IMR-90 (cell line): ENCODE results near the gene RAPGEF2. TPM values are rescaled to one million over a fixed set of nuclear protein-coding genes. Genes with fewer than 3 reads are reported as not detected.

Experiments used
- ATAC-seq: fragments of 200-7000 bp; cut with Tn5 transposase; 2 replicates; pipeline ENCODE4 v1.9.1; 2020; ENCODE audit warnings: low read depth, mild to moderate bottlenecking, moderate library complexity
- BruUV-seq: library from RNA; stranded (reverse); fragments of 400-500 nt; replicated peaks from 2 replicates; lab custom pipeline; 2021; lab: Mats Ljungman, UMichigan
- CTCF ChIA-PET: fragments of 300-600 bp; formaldehyde crosslinking; extraction: SDS; loops from one replicate; lab custom pipeline; 2021; ENCODE audit warnings: antibody characterized with exemption; lab: Yijun Ruan, JAX
- POLR2A ChIA-PET: fragments of 300-600 bp; sonication (Branson Sonifier 250); formaldehyde crosslinking; loops from one replicate; lab custom pipeline; 2022; ENCODE audit warnings: antibody characterized with exemption; ENCODE audit not compliant: unreplicated experiment; lab: Charles Lee
- DNase-seq: peaks from one replicate; pipeline ENCODE4 v3.0.0; 2013
- H2AFZ ChIP-seq: replicated peaks from 2 replicates; pipeline ENCODE3; 2013; ENCODE audit warnings: low read length, mild to moderate bottlenecking; ENCODE audit not compliant: poor library complexity
- H2AK5ac ChIP-seq: 2 replicates; pipeline ENCODE4 v1.6.1; 2013; ENCODE audit warnings: low read depth, low read length, inconsistent platforms
- H2AK9ac ChIP-seq: replicated peaks from 2 replicates; pipeline ENCODE3; 2013; ENCODE audit warnings: mild to moderate bottlenecking, low read depth, low read length, moderate library complexity; ENCODE audit not compliant: poor library complexity
- H2BK120ac ChIP-seq: 2 replicates; pipeline ENCODE4 v1.6.1; 2013; ENCODE audit warnings: low read depth, low read length, inconsistent platforms
- H2BK15ac ChIP-seq: 3 replicates; pipeline ENCODE4 v1.6.1; 2013; ENCODE audit warnings: low read depth, low read length, inconsistent platforms
- H2BK20ac ChIP-seq: 2 replicates; pipeline ENCODE4 v1.6.1; 2013; ENCODE audit warnings: low read depth, mild to moderate bottlenecking, inconsistent platforms, low read length, moderate library complexity
- H2BK5ac ChIP-seq: 2 replicates; pipeline ENCODE4 v1.6.1; 2013; ENCODE audit warnings: mild to moderate bottlenecking, low read depth, low read length, inconsistent platforms; ENCODE audit not compliant: poor library complexity, severe bottlenecking
- H3K14ac ChIP-seq: replicated peaks from 2 replicates; pipeline ENCODE4 v1.6.1; 2013; ENCODE audit warnings: low read depth, low read length, inconsistent platforms
- H3K18ac ChIP-seq: 2 replicates; pipeline ENCODE4 v1.6.1; 2013; ENCODE audit warnings: low read depth, low read length, control low read depth
- H3K23ac ChIP-seq: 2 replicates; pipeline ENCODE4 v1.6.1; 2013; ENCODE audit warnings: low read depth, low read length, inconsistent platforms
- H3K27ac ChIP-seq: 2 replicates; pipeline ENCODE4 v1.5.1; 2013; ENCODE audit warnings: mild to moderate bottlenecking, control low read depth, low read length; ENCODE audit not compliant: insufficient read depth
- H3K27me3 ChIP-seq: 2 replicates; pipeline ENCODE4 v1.6.1; 2013; ENCODE audit warnings: low read length; ENCODE audit not compliant: control insufficient read depth, insufficient read depth
- H3K36me3 ChIP-seq: 2 replicates; pipeline ENCODE4 v1.6.1; 2013; ENCODE audit warnings: low read length, mixed read lengths; ENCODE audit not compliant: control insufficient read depth, insufficient read depth
- H3K4ac ChIP-seq: 2 replicates; pipeline ENCODE4 v1.6.1; 2013; ENCODE audit warnings: low read depth, low read length, inconsistent platforms
- H3K4me1 ChIP-seq: 2 replicates; pipeline ENCODE4 v1.6.1; 2013; ENCODE audit warnings: low read length, mixed read lengths; ENCODE audit not compliant: control insufficient read depth, insufficient read depth
- H3K4me2 ChIP-seq: 2 replicates; pipeline ENCODE4 v1.6.1; 2013; ENCODE audit warnings: low read depth, mild to moderate bottlenecking, control low read depth, low read length, moderate library complexity
- H3K4me3 ChIP-seq: 2 replicates; pipeline ENCODE4 v1.5.1; 2013; ENCODE audit warnings: low read depth, mild to moderate bottlenecking, control low read depth, low read length, moderate library complexity; ENCODE audit not compliant: insufficient read depth
- H3K56ac ChIP-seq: 2 replicates; pipeline ENCODE4 v1.6.1; 2013; ENCODE audit warnings: low read length, inconsistent platforms; ENCODE audit not compliant: insufficient read depth; ENCODE audit errors: extremely low read depth
- H3K79me1 ChIP-seq, 2 experiments: 2 replicates each; pipeline ENCODE4 v1.6.1; 2013; ENCODE audit warnings: low read length in 2 of 2, inconsistent platforms in 1 of 2, low read depth in 1 of 2
- H3K9ac ChIP-seq: 2 replicates; pipeline ENCODE4 v1.6.1; 2013; ENCODE audit warnings: low read depth, low read length, control low read depth
- H3K9me1 ChIP-seq: 2 replicates; pipeline ENCODE4 v1.6.1; 2013; ENCODE audit warnings: low read length, inconsistent platforms; ENCODE audit not compliant: insufficient read depth
- H3K9me3 ChIP-seq: 2 replicates; pipeline ENCODE4 v1.6.1; 2013; ENCODE audit warnings: low read length; ENCODE audit not compliant: control insufficient read depth, insufficient read depth
- H4K20me1 ChIP-seq: 2 replicates; pipeline ENCODE4 v1.6.1; 2013; ENCODE audit warnings: low read length, inconsistent platforms; ENCODE audit not compliant: insufficient read depth
- H4K5ac ChIP-seq: 2 replicates; pipeline ENCODE4 v1.6.1; 2013; ENCODE audit warnings: mild to moderate bottlenecking, low read depth, low read length, control low read depth
- H4K8ac ChIP-seq, 2 experiments: 2 replicates each; pipeline ENCODE4 v1.6.1; 2013; ENCODE audit warnings: low read depth in 2 of 2, low read length in 2 of 2, control low read depth in 1 of 2, inconsistent platforms in 1 of 2
- H4K91ac ChIP-seq: 2 replicates; pipeline ENCODE4 v1.6.1; 2013; ENCODE audit warnings: low read depth, low read length, inconsistent platforms; ENCODE audit not compliant: insufficient read depth
- BHLHE40 ChIP-seq: fragments of 150-350 bp; IDR thresholded peaks from 2 replicates; pipeline ENCODE4 v1.6.1; 2016; ENCODE audit warnings: mild to moderate bottlenecking, low read depth, low read length
- CEBPB ChIP-seq: IDR thresholded peaks from 2 replicates; pipeline ENCODE4 v1.6.1; 2012; ENCODE audit warnings: low read depth, low read length, improper control_type of control experiment
- CHD1 ChIP-seq: IDR thresholded peaks from 2 replicates; pipeline ENCODE4 v1.6.1; 2012; ENCODE audit warnings: low read depth, low read length, improper control_type of control experiment
- CTCF ChIP-seq: conservative IDR thresholded peaks from 2 replicates; pipeline ENCODE4 v1.5.1; 2012; ENCODE audit warnings: mild to moderate bottlenecking, low read depth, low read length, improper control_type of control experiment
- ELK1 ChIP-seq: fragments of 150-350 bp; IDR thresholded peaks from 2 replicates; pipeline ENCODE4 v1.6.1; 2016; ENCODE audit warnings: low read depth, mild to moderate bottlenecking, low read length, moderate library complexity, borderline replicate concordance
- FOS ChIP-seq: fragments of 150-350 bp; IDR thresholded peaks from 2 replicates; pipeline ENCODE4 v1.6.1; 2016; ENCODE audit warnings: low read depth, low read length
- MAFK ChIP-seq: IDR thresholded peaks from 2 replicates; pipeline ENCODE4 v1.6.1; 2012; ENCODE audit warnings: low read depth, low read length, improper control_type of control experiment
- MAZ ChIP-seq: IDR thresholded peaks from 2 replicates; pipeline ENCODE4 v1.6.1; 2012; ENCODE audit warnings: low read depth, mild to moderate bottlenecking, low read length, improper control_type of control experiment, moderate library complexity, borderline replicate concordance
- MXI1 ChIP-seq: IDR thresholded peaks from 2 replicates; pipeline ENCODE4 v1.6.1; 2012; ENCODE audit warnings: low read depth, mild to moderate bottlenecking, low read length, moderate library complexity, borderline replicate concordance
- NFE2L2 ChIP-seq: fragments of 150-350 bp; IDR thresholded peaks from 2 replicates; pipeline ENCODE4 v1.6.1; 2016; ENCODE audit warnings: low read depth, mild to moderate bottlenecking, low read length
- POLR2A ChIP-seq: IDR thresholded peaks from 2 replicates; pipeline ENCODE4 v1.6.1; 2012; ENCODE audit warnings: mild to moderate bottlenecking, low read depth, low read length
- RAD21 ChIP-seq: IDR thresholded peaks from 2 replicates; pipeline ENCODE4 v1.6.1; 2012; ENCODE audit warnings: low read length, improper control_type of control experiment
- RCOR1 ChIP-seq: IDR thresholded peaks from 2 replicates; pipeline ENCODE4 v1.6.1; 2012; ENCODE audit warnings: mild to moderate bottlenecking, low read length, improper control_type of control experiment; ENCODE audit not compliant: insufficient replicate concordance
- RFX5 ChIP-seq: IDR thresholded peaks from 2 replicates; pipeline ENCODE4 v1.8.0; 2012; ENCODE audit warnings: low read depth, mild to moderate bottlenecking, low read length, moderate library complexity
- SMC3 ChIP-seq: fragments of 150-350 bp; IDR thresholded peaks from 2 replicates; pipeline ENCODE4 v1.6.1; 2016; ENCODE audit warnings: low read depth, mild to moderate bottlenecking, antibody characterized with exemption, low read length, moderate library complexity
- USF2 ChIP-seq: fragments of 150-350 bp; IDR thresholded peaks from 2 replicates; pipeline ENCODE4 v1.6.1; 2017; ENCODE audit warnings: mild to moderate bottlenecking, antibody characterized with exemption, low read length, low read depth
- WGBS, 2 experiments: methylation state at CpG; one replicate each; pipeline versions ENCODE4 v1.1.5 to v1.1.7; 2013; ENCODE audit warnings: missing lambda C conversion rate in 2 of 2; ENCODE audit not compliant: insufficient read length in 1 of 2; ENCODE audit errors: extremely low coverage in 2 of 2; 5-methylcytosine and 5-hydroxymethylcytosine counted together
- dilution Hi-C: fragments of 300-500 bp; cut with HindIII; formaldehyde crosslinking; loops from one replicate; pipeline ENCODE4 v1.14.3; 2018; ENCODE audit warnings: low sequenced_read_pairs; ENCODE audit not compliant: unreplicated experiment
- in situ Hi-C: fragments of 300-500 bp; cut with MboI; formaldehyde crosslinking; loops from 3 replicates; pipeline ENCODE4 v1.14.3; 2019; ENCODE audit warnings: low sequenced_read_pairs, inconsistent platforms, mixed read lengths
- intact Hi-C: fragments of 100-400 bp; cut with micrococcal nuclease; formaldehyde crosslinking; loops from 2 replicates; pipeline ENCODE4 v1.10.0; 2022
- polyA plus RNA-seq, 3 experiments: library from polyadenylated mRNA; depleted of rRNA; stranded (reverse); fragments of >200 nt; gene quantifications; 2 replicates each; pipeline ENCODE4 v1.2.3, GENCODE V29; 2012; ENCODE audit warnings: low replicate concordance in 1 of 3
- total RNA-seq: library from RNA; depleted of rRNA; stranded (reverse); fragments of >200 nt; gene quantifications from 2 replicates; pipeline ENCODE4 v1.2.3, GENCODE V29; 2012

Gene RAPGEF2
- total and polyA plus RNA-seq, 2 of the 4 experiments (the other 2 are of a cell fraction) = 27.6 to 109 TPM

- no peak overlapping the region for H3K14ac ChIP-seq
- in situ Hi-C loops (no loop called here), dilution Hi-C loops (no loop called here), intact Hi-C loops (no loop called here)
- no peak overlapping the region for H2BK120ac ChIP-seq
- no peak overlapping the region for H4K5ac ChIP-seq
- H4K8ac ChIP-seq = no peak overlapping the region
- no peak overlapping the region for H3K23ac ChIP-seq
- H3K56ac ChIP-seq = no peak overlapping the region
- no peak overlapping the region for H2BK5ac ChIP-seq
- H3K9ac ChIP-seq = no peak overlapping the region
- H3K36me3 ChIP-seq = peaks cover 32% of the 10 kb centered on the region
- no peak for DNase-seq
- POLR2A ChIA-PET = no interaction called here
- H3K9me1 ChIP-seq = 0 out of 2 replicates have a peak, but pooled peaks cover 5% of the 10 kb centered on the region
- peaks cover under 1% of the 10 kb centered on the region; the same call in 1 of the 2 replicates for H3K4me1 ChIP-seq
- TF ChIP-seq MAZ = no peak
- no peak for TF ChIP-seq RFX5
- no peak for TF ChIP-seq MXI1
- TF ChIP-seq POLR2A = no peak
- TF ChIP-seq CEBPB = no peak
- no peak for TF ChIP-seq CTCF
- no peak for TF ChIP-seq NFE2L2
- TF ChIP-seq SMC3 = no peak
- TF ChIP-seq USF2 = no peak
- TF ChIP-seq BHLHE40 = no peak
- TF ChIP-seq ELK1 = no peak
- TF ChIP-seq FOS = no peak
- TF ChIP-seq MAFK = no peak
- no peak for TF ChIP-seq CHD1
- TF ChIP-seq RAD21 = no peak
- no peak for TF ChIP-seq RCOR1
- no peak overlapping the region for H2AFZ ChIP-seq
- no peaks in the 10 kb centered on the region for H3K27me3 ChIP-seq
- no peak overlapping the region for H3K4ac ChIP-seq
- ATAC-seq = no peak
- H3K18ac ChIP-seq = no peak overlapping the region
- H2AK5ac ChIP-seq = no peak overlapping the region
- no peak overlapping the region for H2BK15ac ChIP-seq
- no peak overlapping the region for H3K4me3 ChIP-seq
- no peaks in the 10 kb centered on the region for H3K9me3 ChIP-seq
- H2AK9ac ChIP-seq = no peak overlapping the region
- H3K79me1 ChIP-seq = peaks cover 3 to 29% of the 10 kb centered on the region in 2 experiments
- no TSS peak for BruUV-seq
- no peak overlapping the region for H3K27ac ChIP-seq
- no peak overlapping the region for H4K91ac ChIP-seq
- H3K4me2 ChIP-seq = no peak overlapping the region
- WGBS, 2 experiments = 100% methylated on average over 1 of the region's 5 CpGs; no CpG with 5 or more reads in 1 of the 2 experiments
- no peaks in the 10 kb centered on the region for H4K20me1 ChIP-seq
- no peak overlapping the region for H2BK20ac ChIP-seq
- CTCF ChIA-PET = no interaction called here
These were observed 243.8 kb downstream of the RAPGEF2 start for GRCh38 chr4:159346681-159347080.
